ENCODE measurements around the gene FLYWCH2. TPM values are rescaled to one million over a fixed set of nuclear protein-coding genes. Genes with fewer than 3 reads are reported as not detected.

Gene FLYWCH2
- total and polyA plus RNA-seq, 12 donors = 18.1 to 65.7 (median 22.3) TPM

DNA sequence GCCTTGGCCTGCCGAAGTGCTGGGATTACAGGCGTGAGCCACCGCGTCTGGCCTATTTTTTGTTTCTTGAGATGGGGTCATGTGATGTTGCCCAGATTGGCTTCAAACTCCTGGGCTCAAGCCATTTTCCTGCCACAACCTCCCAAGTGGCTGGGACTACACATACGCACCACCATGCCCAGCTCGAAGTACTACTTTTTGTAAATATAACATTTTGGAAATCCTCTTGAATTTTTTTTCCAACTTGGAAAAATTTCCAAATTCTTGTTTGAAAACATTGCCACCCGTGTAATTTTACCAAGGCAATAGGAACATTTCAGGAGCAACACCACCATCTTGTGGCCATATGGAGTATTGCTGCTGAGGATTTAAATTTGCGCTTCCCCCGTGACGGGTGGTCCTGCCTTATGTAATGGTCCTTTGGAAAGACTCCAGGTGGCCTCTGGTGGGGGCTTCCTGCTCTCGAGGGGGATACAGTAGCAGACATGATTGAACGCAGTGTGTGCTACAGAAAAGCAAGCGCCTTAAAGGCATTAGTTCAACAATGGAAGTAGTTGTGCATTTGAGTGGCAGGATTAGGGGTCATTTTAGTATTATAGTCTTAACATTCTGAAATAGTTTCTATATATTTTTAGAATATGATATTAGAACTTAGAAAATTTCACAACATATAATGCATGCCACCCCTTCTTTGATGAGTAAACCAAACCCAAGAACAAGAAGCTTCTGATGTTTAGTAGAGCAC, 36.7 kb downstream of the FLYWCH2 start:
- no peaks in the 10 kb centered on the region for H3K9me3 ChIP-seq
- H3K27me3 ChIP-seq = no peaks in the 10 kb centered on the region
- TF ChIP-seq, protein P1, sequence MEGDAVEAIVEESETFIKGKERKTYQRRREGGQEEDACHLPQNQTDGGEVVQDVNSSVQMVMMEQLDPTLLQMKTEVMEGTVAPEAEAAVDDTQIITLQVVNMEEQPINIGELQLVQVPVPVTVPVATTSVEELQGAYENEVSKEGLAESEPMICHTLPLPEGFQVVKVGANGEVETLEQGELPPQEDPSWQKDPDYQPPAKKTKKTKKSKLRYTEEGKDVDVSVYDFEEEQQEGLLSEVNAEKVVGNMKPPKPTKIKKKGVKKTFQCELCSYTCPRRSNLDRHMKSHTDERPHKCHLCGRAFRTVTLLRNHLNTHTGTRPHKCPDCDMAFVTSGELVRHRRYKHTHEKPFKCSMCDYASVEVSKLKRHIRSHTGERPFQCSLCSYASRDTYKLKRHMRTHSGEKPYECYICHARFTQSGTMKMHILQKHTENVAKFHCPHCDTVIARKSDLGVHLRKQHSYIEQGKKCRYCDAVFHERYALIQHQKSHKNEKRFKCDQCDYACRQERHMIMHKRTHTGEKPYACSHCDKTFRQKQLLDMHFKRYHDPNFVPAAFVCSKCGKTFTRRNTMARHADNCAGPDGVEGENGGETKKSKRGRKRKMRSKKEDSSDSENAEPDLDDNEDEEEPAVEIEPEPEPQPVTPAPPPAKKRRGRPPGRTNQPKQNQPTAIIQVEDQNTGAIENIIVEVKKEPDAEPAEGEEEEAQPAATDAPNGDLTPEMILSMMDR (IDR thresholded peaks at IDR 0.05) = peak; percentile 81 to 93 (median 89)
- DNase-seq (peak in 1 of 2 donors; percentile 63), ATAC-seq (peak in 7 of 8 donors; percentile 48 to 81 (median 61))
- WGBS, 2 donors = 12 to 13% methylated on average over 13 of the region's 13 CpGs
- peak overlapping the region in 7 of 10 donors; percentile 1 to 37 (median 27) for H3K27ac ChIP-seq
- H3K4me3 ChIP-seq = no peak overlapping the region
- H3K4me1 ChIP-seq = peaks cover 0 to 16% (median 6%) of the 10 kb centered on the region in 9 donors
- intact Hi-C loops (cut with DNase I) = loop anchor here in 6 of 10 donors (2.0 to 10.0 kb wide), 3 partner anchors 45 to 85 kb away; partner anchors contain the start of gene ZG16B (in 1 of the 6)
- peaks cover 0 to 79% (median 22%) of the 10 kb centered on the region in 9 donors for H3K36me3 ChIP-seq

DNA sequence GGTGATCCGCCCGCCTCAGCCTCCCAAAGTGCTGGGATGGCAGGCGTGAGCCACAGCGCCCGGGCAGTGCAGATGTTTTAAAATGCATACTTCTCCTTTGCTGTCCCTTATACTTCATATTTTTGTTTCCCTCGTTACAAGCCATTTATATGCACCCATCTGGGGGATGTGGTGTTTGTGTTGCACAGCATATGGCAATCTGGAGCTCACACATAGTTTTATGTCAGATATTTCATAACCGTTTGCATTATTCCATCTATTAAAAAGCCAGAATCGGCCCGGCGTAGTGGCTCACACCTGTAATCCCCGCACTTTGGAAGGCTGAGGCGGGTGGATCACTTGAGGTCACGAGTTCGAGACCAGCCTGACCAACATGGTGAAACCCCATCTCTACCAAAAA, 40.5 kb downstream of the FLYWCH2 start:
- TF ChIP-seq, protein P1 (IDR thresholded peaks at IDR 0.05) = no peak
- Histone ChIP-seq H3K4me1 (peaks cover 0 to 23% (median 15%) of the 10 kb centered on the region in 9 donors), H3K36me3 (peaks cover 0 to 44% (median 6%) of the 10 kb centered on the region in 9 donors), H3K9me3 (no peaks in the 10 kb centered on the region), H3K4me3 (no peak overlapping the region), H3K27ac (no peak overlapping the region), H3K27me3 (no peaks in the 10 kb centered on the region)
- WGBS, 2 donors = 97 to 98% methylated on average over 14 of the region's 14 CpGs
- ATAC-seq (no peak), DNase-seq (no peak)
- intact Hi-C loops (cut with DNase I) = loop anchor here in 1 of 10 donors (10.0 kb wide), 1 partner anchor 89 kb away; the partner anchor contains the start of gene ZG16B

DNA sequence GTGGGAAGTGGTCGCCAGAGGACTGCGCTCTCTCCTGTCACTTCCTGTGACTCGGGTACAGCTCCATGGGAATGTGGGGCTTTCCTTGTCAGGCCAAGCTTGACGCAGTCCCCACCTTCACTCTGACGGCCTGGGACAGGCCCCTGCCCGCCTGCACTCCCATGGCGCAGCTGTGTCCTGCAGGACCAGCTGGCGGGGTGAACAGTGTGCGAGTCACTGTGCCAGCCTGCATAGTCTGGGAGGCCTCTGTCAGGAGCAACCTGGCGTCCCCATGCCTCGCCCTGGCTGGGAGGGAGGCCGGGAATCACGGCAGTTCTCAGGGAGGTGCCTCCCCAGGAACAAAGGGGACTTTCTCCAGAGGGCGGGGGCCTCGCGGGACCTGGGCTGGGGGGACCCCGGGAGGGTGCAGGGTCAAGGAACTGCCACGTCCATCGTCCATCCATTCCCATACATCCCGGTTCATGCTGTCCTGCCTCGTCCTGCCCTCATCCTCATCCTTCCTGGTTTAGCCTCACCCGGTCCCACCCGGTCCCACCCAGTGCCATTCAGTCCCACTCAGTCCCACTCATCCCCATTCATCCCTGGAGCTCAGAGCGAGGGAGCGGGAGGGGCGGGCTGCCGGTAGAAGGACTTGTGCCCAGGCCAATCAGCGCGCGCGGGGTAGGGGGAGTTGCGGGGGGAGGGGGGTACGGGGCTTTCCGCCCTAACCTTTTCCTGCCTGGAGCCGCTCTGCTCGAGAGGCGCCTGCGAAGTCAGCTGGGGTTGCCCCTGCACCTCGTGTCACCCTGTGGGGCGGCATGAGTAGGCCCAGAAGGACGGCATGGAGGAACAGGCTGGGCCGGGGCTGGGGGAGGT, 42.1 kb downstream of the FLYWCH2 start:
- Histone ChIP-seq H3K27me3 (no peaks in the 10 kb centered on the region), H3K36me3 (peaks cover 0 to 52% (median 6%) of the 10 kb centered on the region in 9 donors), H3K4me3 (no peak overlapping the region), H3K9me3 (no peaks in the 10 kb centered on the region), H3K27ac (no peak overlapping the region), H3K4me1 (peaks cover 0 to 11% (median 9%) of the 10 kb centered on the region in 9 donors)
- ATAC-seq = peak in 2 of 8 donors; percentile 7 to 24
- TF ChIP-seq, protein P1 (IDR thresholded peaks at IDR 0.05) = no peak
- intact Hi-C loops (cut with DNase I) = loop anchor here in 3 of 10 donors (5.0 to 10.0 kb wide), 3 partner anchors 53 to 90 kb away; partner anchors contain the start of genes PKMYT1 (in 1 of the 3) and ZG16B (in 1 of the 3)
- DNase-seq = no peak
- 73 to 79% methylated on average over 39 to 42 of the region's 42 CpGs for WGBS, 2 donors
